HG03060 (cell line): ENCODE measurements around the gene NPC1.
"Not testable (repeated sequence)": the region's sequence is repeated elsewhere in the genome, so short reads cannot be mapped to it uniquely, and the experiment has no call there.

Source experiments
- ATAC-seq: cut with Tn5 transposase; IDR thresholded peaks from one replicate; pipeline ENCODE4 v1.9.1; 2021; ENCODE audit warnings: low read depth, moderate number of reproducible peaks; ENCODE audit not compliant: unreplicated experiment

The NPC1 gene

DNA sequence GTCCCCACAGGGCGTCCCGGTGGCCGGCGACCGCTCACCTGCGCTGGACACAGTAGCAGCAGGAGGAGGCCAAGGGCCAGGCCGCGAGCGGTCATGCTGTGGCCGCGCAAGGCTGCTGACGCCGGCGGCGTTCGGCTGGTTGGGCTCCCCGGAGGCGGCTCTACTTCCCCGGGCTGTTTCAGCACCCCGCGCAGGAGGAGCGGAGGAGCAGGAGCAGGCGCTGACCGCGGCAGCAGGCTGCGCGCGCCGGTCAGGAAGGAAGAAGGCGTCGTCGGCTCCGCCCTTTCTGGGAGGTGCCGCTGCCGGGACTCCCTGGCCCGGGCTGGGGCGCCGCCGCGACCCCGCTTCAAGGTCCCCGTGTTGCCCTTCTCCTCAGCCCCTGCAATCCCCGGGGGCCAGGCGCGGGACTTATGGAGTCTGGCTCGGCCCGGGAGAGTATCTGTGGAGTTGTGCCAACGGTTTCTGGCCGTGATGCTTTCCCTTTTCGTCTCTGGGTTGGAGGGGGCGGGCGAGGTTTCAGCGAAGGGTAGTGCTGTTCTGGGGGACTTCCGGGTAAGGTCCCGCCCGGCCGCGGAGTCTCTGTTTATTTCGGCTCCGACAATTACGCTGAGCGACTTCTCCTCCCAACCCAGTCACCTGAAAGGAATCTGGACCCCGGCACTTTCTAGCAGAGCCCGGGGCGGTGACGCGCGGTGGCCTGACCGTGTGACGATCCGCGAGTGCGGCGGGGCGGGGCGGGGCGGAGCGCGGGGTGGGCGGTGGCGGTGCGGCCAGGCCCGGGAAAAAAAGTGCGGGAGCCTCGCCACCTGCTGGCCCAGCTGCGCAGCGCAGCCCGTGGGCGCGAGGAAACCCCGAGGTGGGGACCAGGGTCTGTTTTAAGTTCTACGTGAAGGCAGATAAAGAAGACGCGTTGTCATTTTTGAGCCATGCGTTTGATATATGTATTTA is at the start of gene NPC1:
Gene NPC1 (minus strand): TSS at position 258 of the 948 bp plus-strand sequence. CDS start 163 bp downstream, at position 95.
- peak; percentile 59 for ATAC-seq

GRCh38 chr18:23636071-23636399 is 49.7 kb upstream of the NPC1 start:
- ATAC-seq: no peak

- no peak for ATAC-seq
These were observed 49.2 kb upstream of the NPC1 start for GRCh38 chr18:23635283-23636070.

DNA sequence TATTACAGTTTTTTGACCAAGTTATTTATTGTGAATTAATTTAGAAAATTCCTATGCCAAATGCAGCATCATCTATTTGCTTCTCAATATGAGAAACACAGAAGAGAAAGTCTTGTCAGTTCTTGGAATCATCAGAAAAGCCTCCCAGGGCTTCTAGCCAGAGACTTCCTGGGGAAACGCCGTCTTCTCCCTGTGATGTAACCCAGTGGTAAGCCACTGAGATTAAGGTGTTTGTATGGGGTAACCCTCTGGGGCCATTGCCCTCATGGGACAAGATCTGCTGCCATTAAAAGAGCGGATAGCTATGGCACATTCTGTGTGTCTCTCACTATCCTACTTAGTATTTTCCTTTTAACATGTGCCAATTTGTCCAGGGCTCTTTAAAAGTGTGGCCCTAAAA is 48.4 kb upstream of the NPC1 start:
- ATAC-seq: no peak

DNA sequence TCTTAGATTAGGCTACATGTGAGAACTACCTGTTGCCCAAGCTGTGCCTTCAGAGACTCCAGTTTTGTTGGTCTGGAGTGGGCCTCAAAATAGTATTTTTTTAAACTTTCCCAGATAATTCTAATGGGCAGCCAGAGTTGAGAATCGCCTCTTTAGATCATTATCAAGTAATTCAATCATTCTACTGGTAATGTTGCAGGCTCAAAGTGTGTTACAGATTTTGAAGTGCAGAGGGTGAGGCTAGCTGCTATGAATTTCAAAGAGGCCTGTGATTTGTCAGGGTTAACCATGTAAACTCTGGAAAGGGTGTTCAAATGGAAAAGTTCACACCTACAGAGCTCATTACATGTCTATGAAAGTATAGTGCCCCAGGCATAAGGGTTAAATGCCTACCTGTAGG is 46.3 kb upstream of the NPC1 start:
- ATAC-seq: no peak

DNA sequence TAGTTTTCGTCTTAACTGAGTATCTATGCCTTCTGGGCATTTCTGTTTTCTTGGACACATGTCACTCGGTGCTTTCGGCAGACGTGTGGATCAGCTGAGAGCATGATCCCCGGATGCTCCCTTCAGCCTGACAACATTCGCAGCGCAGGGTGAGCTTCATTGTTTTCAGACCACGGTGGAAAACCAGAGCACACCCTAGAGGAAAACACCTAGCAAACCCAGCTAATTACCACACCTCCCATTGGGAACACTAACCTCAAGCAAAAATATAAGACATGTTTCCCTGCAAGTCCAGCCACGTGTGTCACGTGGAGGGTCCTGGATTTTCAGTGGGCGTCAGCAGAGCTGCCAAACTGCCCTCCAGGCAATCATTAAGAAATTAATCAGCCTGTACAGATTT is 45.4 kb upstream of the NPC1 start:
- ATAC-seq: no peak

- ATAC-seq: no peak
These were observed 45.0 kb upstream of the NPC1 start for GRCh38 chr18:23631312-23631711.

DNA sequence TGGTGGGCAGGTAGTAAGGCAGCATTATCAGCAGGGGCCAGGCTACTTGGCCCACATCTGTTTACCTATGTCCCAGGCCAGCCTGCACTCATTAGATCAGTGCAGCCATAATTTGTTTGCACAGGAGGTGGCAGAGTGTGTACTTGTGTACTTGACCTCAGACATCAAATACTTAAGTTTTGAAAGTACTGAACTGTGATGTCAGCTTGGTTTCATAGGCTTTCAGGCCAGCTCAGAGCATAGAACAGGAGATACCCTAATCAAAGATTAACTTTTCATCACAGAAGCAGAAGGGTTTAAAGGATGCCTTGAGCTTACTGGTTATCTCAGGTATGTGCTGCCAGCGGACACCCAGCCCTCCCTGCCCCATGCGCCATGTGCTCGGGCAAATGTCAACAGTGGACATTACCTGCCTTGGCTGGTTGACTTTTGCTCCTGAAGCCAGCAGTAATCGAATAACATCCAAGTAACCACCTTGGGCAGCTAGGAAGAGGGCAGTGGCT is 43.2 kb upstream of the NPC1 start:
- peak; percentile 64 for ATAC-seq

DNA sequence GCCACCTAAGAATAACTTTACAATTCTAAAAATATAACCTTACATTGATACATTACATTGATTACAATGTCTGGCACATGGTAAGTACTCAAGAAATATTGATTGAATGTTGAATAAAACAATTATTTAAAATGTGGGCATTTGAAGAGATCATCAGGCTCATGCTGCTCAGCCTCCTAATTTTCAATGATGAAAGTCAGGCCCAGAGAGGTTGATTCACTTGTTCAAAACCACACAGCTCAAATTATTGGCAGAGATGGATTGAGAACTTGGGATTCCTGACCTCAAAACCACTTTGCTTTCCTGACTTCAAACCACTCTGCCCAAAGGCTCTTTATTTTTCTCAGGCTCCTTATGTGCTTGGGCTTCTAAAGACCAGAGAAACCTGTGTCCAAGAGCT is 41.7 kb upstream of the NPC1 start:
- no peak for ATAC-seq

- ATAC-seq: no peak
These were observed 41.0 kb upstream of the NPC1 start for GRCh38 chr18:23627321-23627720.

GRCh38 chr18:23626451-23627279 is 40.4 kb upstream of the NPC1 start:
- no peak for ATAC-seq

DNA sequence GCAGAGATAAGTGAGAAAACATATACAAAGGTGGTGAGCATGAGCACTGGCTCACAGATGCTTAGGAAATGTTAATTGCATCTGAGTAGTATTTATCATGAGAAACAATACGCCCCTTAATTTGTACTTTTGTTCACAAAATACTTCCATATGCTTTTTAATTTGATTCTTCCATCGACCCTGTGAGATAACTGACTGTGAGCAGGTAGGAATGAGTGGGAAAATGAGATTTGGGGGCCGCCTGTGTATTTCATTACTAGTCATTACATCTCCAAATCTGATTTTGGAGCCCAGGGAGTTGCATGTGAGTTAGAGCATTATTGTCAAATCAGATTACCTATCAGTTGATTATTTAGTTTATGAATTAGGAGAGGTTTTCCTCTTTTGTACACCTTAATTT is 36.7 kb upstream of the NPC1 start:
- no peak for ATAC-seq

- no peak for ATAC-seq
These were observed 33.1 kb upstream of the NPC1 start for GRCh38 chr18:23619388-23619881.

DNA sequence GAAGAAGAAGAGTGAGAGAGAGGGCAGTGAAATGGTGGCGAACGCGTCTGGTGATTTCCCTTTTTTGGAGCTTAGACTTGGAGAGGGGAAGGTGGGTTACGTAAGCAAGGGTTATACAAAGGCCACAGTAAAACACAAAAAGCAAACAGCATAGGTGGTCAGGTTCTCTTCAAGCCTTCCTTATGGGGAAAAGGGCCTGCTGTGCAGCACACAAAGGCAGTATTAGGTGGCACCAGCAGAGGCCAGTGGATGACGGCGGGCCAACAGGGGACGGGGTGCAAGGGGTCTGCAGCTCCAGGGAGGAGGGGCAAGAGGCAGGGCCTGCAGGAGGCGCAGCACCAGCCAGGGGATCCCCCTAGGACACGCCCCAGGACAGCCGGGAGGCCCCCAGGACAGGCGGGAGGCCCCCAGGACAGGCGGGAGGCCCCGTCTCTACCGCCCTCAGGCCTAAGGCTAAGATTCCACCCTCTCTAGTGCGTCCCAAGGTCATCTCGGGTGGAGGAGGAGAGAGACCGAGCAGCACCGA is 32.6 kb upstream of the NPC1 start:
- ATAC-seq: no peak

DNA sequence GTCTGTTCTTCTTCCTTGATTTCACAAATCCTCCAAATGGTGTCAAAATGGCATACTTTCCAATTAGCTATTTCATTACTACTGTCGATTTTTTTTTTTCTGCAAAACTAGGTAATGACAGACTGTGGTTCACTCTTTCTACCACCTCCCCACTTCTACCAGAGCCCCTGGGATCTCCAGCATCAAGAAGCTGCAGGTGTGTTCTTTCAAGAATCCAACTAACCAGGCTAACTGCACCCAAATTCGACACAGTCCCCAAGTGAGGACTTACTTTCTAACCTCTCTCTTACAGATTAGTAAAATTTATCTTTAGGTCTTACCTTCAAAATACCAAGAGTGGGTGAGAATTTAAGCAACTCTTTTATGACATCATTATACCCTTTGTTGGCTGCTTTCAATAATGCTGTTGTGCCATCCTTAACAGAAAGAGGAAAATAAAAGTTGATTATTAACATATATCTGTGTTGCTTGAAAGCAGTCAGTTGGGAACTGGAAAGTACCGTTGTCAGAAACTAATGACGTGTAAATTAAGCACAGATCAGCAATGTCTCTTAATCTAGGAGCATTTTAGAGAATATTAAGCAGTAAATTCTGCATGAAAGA is 31.2 kb upstream of the NPC1 start:
- ATAC-seq: peak; percentile 71

DNA sequence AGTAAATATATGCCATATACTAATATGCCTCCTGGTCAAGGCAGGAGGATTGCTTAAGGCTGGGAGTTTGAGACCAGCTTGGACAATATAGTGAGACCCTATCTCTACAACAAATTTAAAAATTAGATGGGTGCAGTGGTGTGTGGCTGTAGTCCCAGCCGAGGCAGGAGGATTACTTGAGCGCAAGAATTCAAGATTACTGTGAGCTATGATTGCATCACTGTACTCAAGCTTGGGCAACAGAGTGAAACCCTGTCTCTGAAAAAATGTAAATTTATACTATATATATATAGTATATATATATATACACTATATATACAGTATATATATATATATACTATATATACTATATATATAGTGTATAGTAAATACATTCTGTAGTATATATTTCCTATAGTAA is 30.0 kb upstream of the NPC1 start:
- no peak for ATAC-seq

GRCh38 chr18:23614891-23615290 is 28.6 kb upstream of the NPC1 start:
- ATAC-seq: no peak

GRCh38 chr18:23614413-23614812 is 28.1 kb upstream of the NPC1 start:
- no peak for ATAC-seq

DNA sequence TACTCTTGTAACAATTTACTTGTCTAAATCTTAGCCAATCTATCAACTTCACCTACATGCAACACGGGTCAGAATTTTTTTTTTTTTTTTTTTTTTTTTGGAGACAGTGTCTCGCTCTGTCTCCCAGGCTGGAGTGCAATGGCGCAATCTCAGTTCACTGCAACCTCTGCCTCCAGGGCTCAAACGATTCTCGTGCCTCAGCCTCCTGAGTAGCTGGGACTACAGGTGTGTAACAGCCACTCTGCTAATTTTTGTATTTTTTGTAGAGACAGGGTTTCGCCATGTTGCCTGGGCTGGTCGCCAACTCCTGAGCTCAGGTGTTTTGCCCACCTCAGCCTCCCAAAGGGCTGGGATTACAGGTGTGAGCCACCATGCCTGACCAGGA is 26.8 kb upstream of the NPC1 start:
- not testable (repeated sequence) for ATAC-seq
